Pancreas (tissue), 10 donors: Measurements from ENCODE around the gene SPRYD7. TPM values are rescaled to one million over a fixed set of nuclear protein-coding genes. Genes with fewer than 3 reads are reported as not detected.

Experiments used
- ATAC-seq, 4 donors: fragments of 200-7000 bp; cut with Tn5 transposase; one replicate each; pipeline versions ENCODE4 v1.8.0 to v1.9.1; 2020; ENCODE audit warnings: mild to moderate bottlenecking in 4 of 4, moderate library complexity in 4 of 4
- DNase-seq, 6 donors: peaks; one replicate each; pipeline ENCODE4 v3.0.0-alpha.2; 2020
- FAIRE-seq: peaks from 2 replicates; lab custom pipeline; 2012; peaks lifted over from hg19 to GRCh38; lab: Jason Lieb, UNC
- H3K27ac ChIP-seq, 4 donors: fragments of 200-600 bp; sonication (generic); 1 replicate in 3 of 4; 2 replicates in 1 of 4; pipeline versions ENCODE4 v1.5.0 to v1.8.0; 2020
- H3K27me3 ChIP-seq, 4 donors: fragments of 200-600 bp; one replicate each; pipeline ENCODE4 v1.8.0; 2021
- H3K36me3 ChIP-seq, 3 donors: fragments of 200-600 bp; sonication (generic) in 1 of 3; one replicate each; pipeline versions ENCODE4 v1.5.0 to v1.8.0; 2020 to 2021
- H3K4me1 ChIP-seq, 3 donors: fragments of 200-600 bp; one replicate each; pipeline ENCODE4 v1.8.0; 2021
- H3K4me3 ChIP-seq, 4 donors: fragments of 200-600 bp; sonication (generic) in 2 of 4; one replicate each; pipeline versions ENCODE4 v1.5.0 to v1.8.0; 2020 to 2021
- H3K9me3 ChIP-seq, 4 donors: fragments of 200-600 bp; one replicate each; pipeline ENCODE4 v1.8.0; 2021
- WGBS, 2 donors: extraction: QIAGEN DNeasy Blood & Tissue Kit; methylation state at CpG; one replicate each; pipeline ENCODE4 v1.1.7; 2013; 5-methylcytosine and 5-hydroxymethylcytosine counted together
- intact Hi-C, 3 donors: fragments of 100-400 bp; cut with DNase I; formaldehyde crosslinking; loops; one replicate each; pipeline versions ENCODE4 v1.11.1 to v1.14.2; 2022
- polyA plus RNA-seq, 2 donors: library from polyadenylated mRNA; stranded (reverse); fragments of 200-250 nt; gene quantifications; one replicate each; pipeline ENCODE4 v1.2.3, GENCODE V29; 2013
- total RNA-seq, 6 donors: library from RNA; stranded (reverse); fragmentation: NEBNext Ultra II Directional in 4 of 6; extraction: Animal tissue kit (Norgen Biotek cat#: 25700) in 4 of 6; gene quantifications; one replicate each; pipeline versions ENCODE4 v1.2.1 to v1.2.4, GENCODE V29; 2021 to 2023
- TF ChIP-seq, protein P1 (sequence below), 4 donors: fragments of 200-600 bp; sonication (generic) in 3 of 4; IDR thresholded peaks; one replicate each; pipeline versions ENCODE4 v1.5.0 to v1.8.0; 2021; ENCODE audit warnings: antibody characterized with exemption in 4 of 4
- donor health status: healthy with polysubstance abuse.
- donor health status: DM: no; HTN: no; CAD: no; lungs with moderate emphysema.
- donor health status: DM: no; HTN: no; CAD: no.
- donor health status: control.
- donor health status: control.
- donor health status: Bipolar disorder and iron deficiency.
- donor health status: DM: yes; HTN: yes; CAD: no.
- donor health status: DM: no; HTN: no; CAD: no.
- donor health status: DM: no; HTN: no; CAD: no.
- donor health status: DM: yes; HTN: yes; CAD: no.

Gene SPRYD7
- total and polyA plus RNA-seq, 8 donors, result 2.0 to 6.3 (median 3.0) TPM

DNA sequence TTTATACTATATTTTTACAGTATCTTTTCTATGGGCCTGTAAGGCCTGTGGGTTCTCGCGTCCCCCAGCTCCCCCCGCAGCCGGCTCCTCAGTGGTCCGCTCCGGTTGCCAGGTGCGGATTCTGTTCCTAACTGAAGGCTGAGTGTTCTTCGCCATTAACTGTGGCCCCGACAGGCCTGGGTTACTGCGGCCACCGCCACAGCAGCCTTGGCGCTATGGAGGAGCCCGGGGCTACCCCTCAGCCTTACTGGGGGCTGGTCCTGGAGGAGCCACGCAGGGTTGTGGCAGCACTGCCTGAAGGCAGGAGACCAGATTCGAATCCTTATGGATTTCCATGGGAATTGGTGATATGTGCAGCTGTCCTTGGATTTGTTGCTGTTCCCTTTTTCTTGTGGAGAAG lies 45.8 kb downstream of the SPRYD7 start:
- 89 to 92% methylated on average over 15 of the region's 15 CpGs for WGBS, 2 donors
- H3K4me3 ChIP-seq, result no peak overlapping the region
- no peaks in the 10 kb centered on the region for H3K4me1 ChIP-seq
- intact Hi-C loops, result no loop called here
- ATAC-seq (no peak), FAIRE-seq (no peak), DNase-seq (no peak)
- no peak overlapping the region for H3K27ac ChIP-seq
- TF ChIP-seq, protein P1, sequence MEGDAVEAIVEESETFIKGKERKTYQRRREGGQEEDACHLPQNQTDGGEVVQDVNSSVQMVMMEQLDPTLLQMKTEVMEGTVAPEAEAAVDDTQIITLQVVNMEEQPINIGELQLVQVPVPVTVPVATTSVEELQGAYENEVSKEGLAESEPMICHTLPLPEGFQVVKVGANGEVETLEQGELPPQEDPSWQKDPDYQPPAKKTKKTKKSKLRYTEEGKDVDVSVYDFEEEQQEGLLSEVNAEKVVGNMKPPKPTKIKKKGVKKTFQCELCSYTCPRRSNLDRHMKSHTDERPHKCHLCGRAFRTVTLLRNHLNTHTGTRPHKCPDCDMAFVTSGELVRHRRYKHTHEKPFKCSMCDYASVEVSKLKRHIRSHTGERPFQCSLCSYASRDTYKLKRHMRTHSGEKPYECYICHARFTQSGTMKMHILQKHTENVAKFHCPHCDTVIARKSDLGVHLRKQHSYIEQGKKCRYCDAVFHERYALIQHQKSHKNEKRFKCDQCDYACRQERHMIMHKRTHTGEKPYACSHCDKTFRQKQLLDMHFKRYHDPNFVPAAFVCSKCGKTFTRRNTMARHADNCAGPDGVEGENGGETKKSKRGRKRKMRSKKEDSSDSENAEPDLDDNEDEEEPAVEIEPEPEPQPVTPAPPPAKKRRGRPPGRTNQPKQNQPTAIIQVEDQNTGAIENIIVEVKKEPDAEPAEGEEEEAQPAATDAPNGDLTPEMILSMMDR (IDR thresholded peaks at IDR 0.05), result no peak
- no peaks in the 10 kb centered on the region for H3K36me3 ChIP-seq
- no peaks in the 10 kb centered on the region for H3K27me3 ChIP-seq
- H3K9me3 ChIP-seq, result no peaks in the 10 kb centered on the region

DNA sequence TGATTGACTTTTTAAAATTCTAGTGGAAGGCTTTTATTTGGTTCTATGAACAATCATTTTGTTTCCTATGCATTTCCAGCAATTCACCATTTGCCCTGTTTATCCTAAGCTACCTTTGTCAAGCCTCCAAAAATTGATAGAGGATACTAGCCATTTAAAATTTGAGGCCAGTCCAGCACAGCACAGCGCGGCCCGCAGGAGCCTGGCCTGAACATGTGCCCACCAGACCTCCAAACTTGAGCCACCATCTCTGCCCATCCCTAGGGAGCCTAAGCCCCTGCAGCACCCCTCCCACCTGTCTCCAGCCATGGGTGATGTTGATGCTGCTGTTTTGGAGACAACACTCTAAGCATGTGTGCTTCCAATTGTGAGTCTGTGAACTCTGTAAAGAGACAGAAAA lies 57.5 kb downstream of the SPRYD7 start:
- intact Hi-C loops, result no loop called here
- ATAC-seq (no peak), FAIRE-seq (no peak), DNase-seq (no peak)
- Histone ChIP-seq H3K4me3 (no peak overlapping the region), H3K4me1 (no peaks in the 10 kb centered on the region), H3K27ac (no peak overlapping the region), H3K9me3 (no peaks in the 10 kb centered on the region), H3K27me3 (no peaks in the 10 kb centered on the region), H3K36me3 (no peaks in the 10 kb centered on the region)
- TF ChIP-seq, protein P1 (IDR thresholded peaks at IDR 0.05), result no peak
- WGBS, 2 donors, result 94 to 98% methylated on average over 3 of the region's 3 CpGs

DNA sequence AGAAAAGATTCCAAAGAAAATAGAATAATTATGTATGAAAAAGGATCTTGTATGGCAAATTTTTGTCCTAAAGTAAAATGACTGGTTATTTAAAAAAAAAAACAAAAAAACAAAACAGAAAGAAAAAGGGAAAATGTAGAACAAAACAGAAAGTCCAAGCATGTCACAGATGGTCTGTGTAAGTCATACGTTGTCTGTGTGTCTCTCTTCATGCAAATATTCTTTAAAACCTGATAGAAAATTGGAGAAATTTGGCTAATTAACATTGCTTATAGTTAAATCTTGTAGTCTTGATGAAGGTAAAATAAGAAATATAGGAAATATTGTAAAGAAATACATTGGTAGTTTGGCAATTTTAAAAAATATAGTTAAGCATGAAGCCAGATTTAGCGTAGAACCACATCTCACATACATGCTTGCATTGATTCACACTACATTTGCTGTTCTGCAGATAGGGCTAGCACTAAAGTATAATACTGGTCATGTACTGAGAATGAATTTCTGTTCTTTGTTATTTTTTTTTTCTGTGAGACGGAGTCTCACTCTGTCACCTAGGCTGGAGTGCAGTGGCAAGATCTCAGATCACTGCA lies 58.4 kb downstream of the SPRYD7 start:
- no peak for FAIRE-seq
- TF ChIP-seq, protein P1 (IDR thresholded peaks at IDR 0.05), result no peak
- Histone ChIP-seq H3K27me3 (no peaks in the 10 kb centered on the region), H3K4me3 (no peak overlapping the region), H3K27ac (no peak overlapping the region), H3K9me3 (no peaks in the 10 kb centered on the region), H3K36me3 (no peaks in the 10 kb centered on the region), H3K4me1 (no peaks in the 10 kb centered on the region)
- ATAC-seq, result no peak
- intact Hi-C loops, result no loop called here
- 86 to 93% methylated on average over 3 of the region's 3 CpGs for WGBS, 2 donors
- no peak for DNase-seq

DNA sequence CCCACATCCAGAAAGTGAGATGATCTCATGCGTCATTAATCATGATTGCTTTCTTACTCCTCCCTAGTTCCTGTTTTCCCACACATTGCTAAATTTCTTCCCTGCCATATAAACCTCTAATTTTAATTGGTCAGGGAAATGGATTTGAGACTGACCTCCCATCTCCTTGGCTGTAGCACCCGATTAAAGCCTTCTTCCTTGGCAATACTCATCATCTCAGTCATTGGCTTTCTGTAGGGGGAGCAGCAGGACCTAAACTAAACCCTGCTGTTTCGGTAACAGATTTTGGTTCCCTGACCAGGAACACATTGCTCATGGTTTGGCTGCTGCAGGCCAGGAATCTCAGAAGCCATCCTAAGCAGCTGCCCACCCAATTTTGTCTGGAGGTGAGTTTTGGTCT lies 61.7 kb downstream of the SPRYD7 start:
- intact Hi-C loops, result no loop called here
- WGBS, 2 donors, result 80 to 90% methylated on average over 3 of the region's 3 CpGs

DNA sequence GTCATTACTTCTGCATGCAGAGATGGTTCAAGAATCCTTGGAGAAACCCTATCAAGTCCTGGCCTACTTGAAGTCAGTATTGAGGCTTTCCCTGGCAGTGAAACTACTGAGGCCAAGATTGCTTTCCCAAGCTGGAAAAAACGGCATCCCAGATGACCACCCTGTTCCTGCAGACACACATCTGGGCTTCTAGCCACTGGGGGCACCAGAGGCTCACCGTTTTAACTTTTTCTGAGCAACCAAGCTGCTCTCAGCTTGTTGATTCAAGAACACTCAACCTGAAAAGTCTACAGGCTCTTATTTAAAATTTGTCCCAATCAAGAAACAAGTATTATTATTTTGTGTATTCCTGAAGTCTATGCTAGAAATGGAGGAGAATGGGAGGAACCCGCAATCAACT lies 66.6 kb downstream of the SPRYD7 start:
- Histone ChIP-seq H3K36me3 (no peaks in the 10 kb centered on the region), H3K4me3 (no peak overlapping the region), H3K9me3 (no peaks in the 10 kb centered on the region), H3K4me1 (no peaks in the 10 kb centered on the region), H3K27me3 (no peaks in the 10 kb centered on the region), H3K27ac (no peak overlapping the region)
- 52 to 57% methylated on average over 3 of the region's 3 CpGs for WGBS, 2 donors
- no peak for FAIRE-seq
- ATAC-seq, result no peak
- intact Hi-C loops, result no loop called here
- DNase-seq, result no peak
- TF ChIP-seq, protein P1 (IDR thresholded peaks at IDR 0.05), result no peak

More for the DNA sequence above, 61.7 kb downstream of the SPRYD7 start:
- no peak overlapping the region for H3K27ac ChIP-seq
- FAIRE-seq (no peak), ATAC-seq (no peak), DNase-seq (no peak)
- H3K4me3 ChIP-seq, result no peak overlapping the region
- TF ChIP-seq, protein P1 (IDR thresholded peaks at IDR 0.05), result no peak
- H3K36me3 ChIP-seq, result no peaks in the 10 kb centered on the region
- H3K27me3 ChIP-seq, result no peaks in the 10 kb centered on the region
- H3K4me1 ChIP-seq, result no peaks in the 10 kb centered on the region
- H3K9me3 ChIP-seq, result no peaks in the 10 kb centered on the region
